HCT116 (cell line): ENCODE data around the gene KLC4. TPM values are rescaled to one million over a fixed set of nuclear protein-coding genes. Genes with fewer than 3 reads are reported as not detected.

Experiments
- ATAC-seq: fragments of 200-7000 bp; cut with Tn5 transposase; 2 replicates; pipeline ENCODE4 v1.9.1; 2020; ENCODE audit warnings: mild to moderate bottlenecking, moderate library complexity
- BruUV-seq: library from RNA; stranded (reverse); fragments of 400-500 nt; replicated peaks from 2 replicates; lab custom pipeline; 2021; lab: Mats Ljungman, UMichigan
- CTCF ChIA-PET: fragments of 300-600 bp; sonication (Branson Sonifier 250); formaldehyde crosslinking; loops from one replicate; lab custom pipeline; 2021; ENCODE audit warnings: antibody characterized with exemption; lab: Charles Lee
- POLR2A ChIA-PET: fragments of 300-600, 350-600 bp; sonication (Branson Sonifier 250); formaldehyde crosslinking; loops from one replicate; lab custom pipeline; 2021; ENCODE audit warnings: antibody characterized with exemption; lab: Charles Lee
- RAD21 ChIA-PET, 2 experiments: fragments of 300-600 bp; sonication (Branson Sonifier 250); formaldehyde crosslinking; loops; one replicate each; lab custom pipeline; 2023; ENCODE audit warnings: low total read pairs in 2 of 2; ENCODE audit not compliant: uncharacterized antibody in 2 of 2, unreplicated experiment in 2 of 2, low non-redundant PET in 1 of 2; lab: Charles Lee
- DNase-seq: peaks from one replicate; pipeline ENCODE4 v3.0.0-alpha.2; 2010; ENCODE audit warnings: low read depth, low spot score
- H2AFZ ChIP-seq: fragments of 200-600 bp; shearing (Covaris generic), sonication (generic); 2 replicates; pipeline ENCODE4 v1.6.1; 2017; ENCODE audit warnings: low read depth, mixed run types, mixed read lengths, antibody characterized with exemption, low read length; ENCODE audit not compliant: poor library complexity, severe bottlenecking
- H3K27ac ChIP-seq: 2 replicates; pipeline ENCODE4 v1.5.1; 2012; ENCODE audit warnings: low read depth, low read length
- H3K27me3 ChIP-seq: fragments of 200-600 bp; sonication (generic); 2 replicates; pipeline ENCODE4 v1.6.1; 2016; ENCODE audit warnings: mixed run types, low read length, mixed read lengths; ENCODE audit not compliant: insufficient read depth
- H3K36me3 ChIP-seq, 2 experiments: fragments of 200-500 bp in 1 of 2; fragments of 200-600 bp in 1 of 2; sonication (Bioruptor generic) in 1 of 2; sonication (generic) in 1 of 2; 2 replicates each; pipeline versions ENCODE4 v1.5.1 to v1.6.1; 2014 to 2016; ENCODE audit warnings: low read length in 2 of 2, inconsistent platforms in 1 of 2, mixed read lengths in 1 of 2, mixed run types in 1 of 2; ENCODE audit not compliant: insufficient read depth in 2 of 2, control insufficient read depth in 1 of 2
- H3K4me1 ChIP-seq, 2 experiments: fragments of 200-600 bp in 1 of 2; sonication (generic) in 1 of 2; 2 replicates each; pipeline versions ENCODE4 v1.5.1 to v1.6.1; 2012 to 2017; ENCODE audit warnings: low read length in 2 of 2, inconsistent platforms in 1 of 2, mild to moderate bottlenecking in 1 of 2, mixed read lengths in 1 of 2, mixed run types in 1 of 2, moderate library complexity in 1 of 2; ENCODE audit not compliant: insufficient read depth in 2 of 2, control insufficient read depth in 1 of 2
- H3K4me2 ChIP-seq: fragments of 200-600 bp; sonication (generic); 2 replicates; pipeline ENCODE4 v1.6.1; 2017; ENCODE audit warnings: mixed run types, low read length, mixed read lengths
- H3K4me3 ChIP-seq, 2 experiments: fragments of 200-600 bp in 1 of 2; sonication (generic) in 1 of 2; replicated peaks in 1 of 2; 2 replicates each; pipeline ENCODE4 v1.5.1; 2011 to 2016; ENCODE audit warnings: low read length in 2 of 2, control low read depth in 1 of 2, low read depth in 1 of 2, mild to moderate bottlenecking in 1 of 2, mixed read lengths in 1 of 2, mixed run types in 1 of 2
- H3K79me2 ChIP-seq: fragments of 200-600 bp; sonication (generic); 2 replicates; pipeline ENCODE4 v1.6.1; 2017; ENCODE audit warnings: mild to moderate bottlenecking, mixed run types, low read length, moderate library complexity, mixed read lengths; ENCODE audit not compliant: insufficient read depth
- H3K9ac ChIP-seq: fragments of 200-600 bp; sonication (generic); 2 replicates; pipeline ENCODE4 v1.6.1; 2016; ENCODE audit warnings: low read length, mixed read lengths
- H3K9me2 ChIP-seq: fragments of 200-600 bp; sonication (generic), shearing (Covaris generic); 2 replicates; pipeline ENCODE4 v1.6.1; 2017; ENCODE audit warnings: mixed run types, mild to moderate bottlenecking, moderate library complexity; ENCODE audit not compliant: insufficient read depth
- H3K9me3 ChIP-seq, 2 experiments: fragments of 200-500 bp in 1 of 2; fragments of 200-600 bp in 1 of 2; sonication (Bioruptor generic) in 1 of 2; sonication (generic) in 1 of 2; 2 replicates each; pipeline ENCODE4 v1.6.1; 2014 to 2017; ENCODE audit warnings: low read length in 2 of 2, mixed read lengths in 2 of 2, inconsistent platforms in 1 of 2, low read depth in 1 of 2, mild to moderate bottlenecking in 1 of 2, mixed run types in 1 of 2, moderate library complexity in 1 of 2; ENCODE audit not compliant: control insufficient read depth in 1 of 2, insufficient read depth in 1 of 2
- H4K20me1 ChIP-seq: fragments of 200-600 bp; sonication (generic), shearing (Covaris generic); 2 replicates; pipeline ENCODE4 v1.6.1; 2017; ENCODE audit warnings: mixed run types, mild to moderate bottlenecking, moderate library complexity; ENCODE audit not compliant: insufficient read depth
- CBX3 ChIP-seq: IDR thresholded peaks from 2 replicates; pipeline ENCODE4 v1.6.1; 2012; ENCODE audit warnings: low read depth
- EZH2phosphoT487 ChIP-seq: fragments of 200-600 bp; IDR thresholded peaks from 2 replicates; pipeline ENCODE4 v1.6.1; 2018; ENCODE audit warnings: antibody characterized with exemption, borderline replicate concordance
- POLR2AphosphoS5 ChIP-seq: IDR thresholded peaks from 2 replicates; pipeline ENCODE4 v1.6.1; 2011; ENCODE audit warnings: mild to moderate bottlenecking, low read depth, low read length, moderate library complexity
- SIN3A ChIP-seq: IDR thresholded peaks from 2 replicates; pipeline ENCODE4 v1.6.1; 2012; ENCODE audit warnings: low read depth
- ZNF274 ChIP-seq: fragments of 200-500 bp; sonication (Bioruptor generic); IDR thresholded peaks from 2 replicates; pipeline ENCODE4 v1.6.1; 2014; ENCODE audit warnings: mild to moderate bottlenecking, low read depth, low read length, inconsistent platforms
- intact Hi-C: fragments of 100-400 bp; cut with micrococcal nuclease; formaldehyde crosslinking; loops from 2 replicates; pipeline ENCODE4 v1.10.0; 2022
- total RNA-seq: library from RNA; stranded (reverse); gene quantifications from one replicate; pipeline ENCODE4 v1.2.1, GENCODE V29; 2021; ENCODE audit not compliant: unreplicated experiment
- TF ChIP-seq, protein P1 (sequence below): IDR thresholded peaks from 2 replicates; pipeline ENCODE4 v1.6.1; 2011; ENCODE audit warnings: mild to moderate bottlenecking, low read length, moderate library complexity; ENCODE audit not compliant: insufficient replicate concordance; ENCODE audit errors: extremely low read depth
- TF ChIP-seq, protein P2 (sequence below): IDR thresholded peaks from 2 replicates; pipeline ENCODE4 v1.6.1; 2012

Gene KLC4
- total RNA-seq, 1 experiment from 2014 or later = 16.2 TPM

DNA sequence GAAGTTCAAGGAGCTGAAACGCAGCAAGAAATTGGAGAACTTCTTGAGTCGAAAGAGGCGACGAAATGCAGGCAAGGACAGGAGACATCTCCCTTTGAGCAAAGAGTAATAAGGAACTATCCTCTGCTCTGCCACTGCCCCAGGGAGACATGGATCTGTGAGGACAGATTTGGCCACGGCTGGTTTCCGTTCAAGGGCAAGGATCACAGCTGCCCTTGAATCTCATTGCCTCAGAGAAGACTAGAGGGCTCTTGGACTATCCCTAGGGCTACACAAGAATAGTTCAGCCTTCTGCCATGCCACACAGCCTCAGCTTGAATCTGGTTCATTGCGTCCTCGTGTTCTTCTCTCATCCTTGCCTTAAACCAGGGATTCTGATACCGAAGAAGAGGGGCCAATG, 30.3 kb upstream of the KLC4 start:
- BruUV-seq = no TSS peak
- Histone ChIP-seq H3K27ac (no peak overlapping the region), H2AFZ (no peak overlapping the region), H3K36me3 (peaks cover 37 to 53% of the 10 kb centered on the region in 2 experiments), H3K9ac (no peak overlapping the region), H3K4me3 (no peak overlapping the region), H3K9me2 (no peaks in the 10 kb centered on the region), H3K9me3 (no peaks in the 10 kb centered on the region), H3K27me3 (no peaks in the 10 kb centered on the region), H3K4me1 (no peaks in the 10 kb centered on the region), H4K20me1 (no peaks in the 10 kb centered on the region), H3K79me2 (peaks cover 17% of the 10 kb centered on the region), H3K4me2 (no peak overlapping the region)
- 0 out of 2 replicates have a peak, but pooled peaks have one; percentile 20 for TF ChIP-seq POLR2AphosphoS5
- no peak for TF ChIP-seq SIN3A
- no peak for TF ChIP-seq ZNF274
- POLR2A ChIA-PET = no interaction called here
- no peak for ATAC-seq
- RAD21 ChIA-PET = no interaction called here
- CTCF ChIA-PET = no interaction called here
- DNase-seq = no peak
- intact Hi-C loops = no loop called here

DNA sequence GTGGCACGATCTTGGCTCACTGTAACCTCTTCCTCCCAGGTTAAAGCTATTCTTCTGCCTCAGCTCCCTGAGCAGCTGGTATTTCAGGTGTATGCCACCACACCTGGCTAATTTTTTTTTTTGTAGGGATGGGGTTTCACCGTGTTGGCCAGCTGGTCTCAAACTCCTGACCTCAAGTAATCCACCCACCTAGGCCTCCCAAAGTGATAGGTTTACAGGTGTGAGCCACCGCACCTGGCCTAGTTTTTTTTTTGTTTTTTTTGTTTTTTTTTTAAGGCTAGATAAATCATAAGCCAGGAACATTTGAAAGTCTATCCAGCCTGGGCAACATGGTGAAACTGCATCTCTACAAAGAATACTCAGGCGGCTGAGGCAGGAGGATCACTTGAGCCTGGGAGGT, 27.1 kb upstream of the KLC4 start:
- no peak for TF ChIP-seq CBX3
- TF ChIP-seq EZH2phosphoT487 = no peak
- TF ChIP-seq, protein P1, sequence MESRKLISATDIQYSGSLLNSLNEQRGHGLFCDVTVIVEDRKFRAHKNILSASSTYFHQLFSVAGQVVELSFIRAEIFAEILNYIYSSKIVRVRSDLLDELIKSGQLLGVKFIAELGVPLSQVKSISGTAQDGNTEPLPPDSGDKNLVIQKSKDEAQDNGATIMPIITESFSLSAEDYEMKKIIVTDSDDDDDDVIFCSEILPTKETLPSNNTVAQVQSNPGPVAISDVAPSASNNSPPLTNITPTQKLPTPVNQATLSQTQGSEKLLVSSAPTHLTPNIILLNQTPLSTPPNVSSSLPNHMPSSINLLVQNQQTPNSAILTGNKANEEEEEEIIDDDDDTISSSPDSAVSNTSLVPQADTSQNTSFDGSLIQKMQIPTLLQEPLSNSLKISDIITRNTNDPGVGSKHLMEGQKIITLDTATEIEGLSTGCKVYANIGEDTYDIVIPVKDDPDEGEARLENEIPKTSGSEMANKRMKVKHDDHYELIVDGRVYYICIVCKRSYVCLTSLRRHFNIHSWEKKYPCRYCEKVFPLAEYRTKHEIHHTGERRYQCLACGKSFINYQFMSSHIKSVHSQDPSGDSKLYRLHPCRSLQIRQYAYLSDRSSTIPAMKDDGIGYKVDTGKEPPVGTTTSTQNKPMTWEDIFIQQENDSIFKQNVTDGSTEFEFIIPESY = no peak
- no peak for TF ChIP-seq POLR2AphosphoS5
- TF ChIP-seq, protein P2, sequence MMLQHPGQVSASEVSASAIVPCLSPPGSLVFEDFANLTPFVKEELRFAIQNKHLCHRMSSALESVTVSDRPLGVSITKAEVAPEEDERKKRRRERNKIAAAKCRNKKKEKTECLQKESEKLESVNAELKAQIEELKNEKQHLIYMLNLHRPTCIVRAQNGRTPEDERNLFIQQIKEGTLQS = no peak
- ATAC-seq (no peak), DNase-seq (no peak)
- Histone ChIP-seq H3K4me2 (no peak overlapping the region), H3K36me3 (peaks cover 25 to 37% of the 10 kb centered on the region in 2 experiments), H3K9ac (no peak overlapping the region), H3K9me2 (no peaks in the 10 kb centered on the region), H3K27me3 (no peaks in the 10 kb centered on the region), H3K4me3 (no peak overlapping the region), H2AFZ (no peak overlapping the region), H3K4me1 (no peaks in the 10 kb centered on the region), H3K27ac (no peak overlapping the region), H4K20me1 (no peaks in the 10 kb centered on the region), H3K9me3 (no peaks in the 10 kb centered on the region), H3K79me2 (no peaks in the 10 kb centered on the region)
- CTCF ChIA-PET = no interaction called here
- POLR2A ChIA-PET = interaction anchor here (1.6 kb wide), 1 partner anchor 8 kb away, joined by 5 read pairs; no protein-coding TSS in a partner anchor
- no TSS peak for BruUV-seq
- intact Hi-C loops = no loop called here
- RAD21 ChIA-PET = interaction anchor here in 1 of 2 experiments (0.7 kb wide), 1 partner anchor 38 kb away, joined by 3 read pairs; no protein-coding TSS in a partner anchor
